NT2/D1 (cell line): ENCODE results near the gene HNRNPM.

ENCODE experiments used
- YY1 ChIP-seq: IDR thresholded peaks from 2 replicates; pipeline ENCODE4 v1.6.1; 2011; ENCODE audit not compliant: insufficient read length, insufficient read depth
- ZNF274 ChIP-seq: IDR thresholded peaks from 2 replicates; pipeline ENCODE4 v1.6.1; 2011; ENCODE audit warnings: mild to moderate bottlenecking, low read depth, low read length

DNA sequence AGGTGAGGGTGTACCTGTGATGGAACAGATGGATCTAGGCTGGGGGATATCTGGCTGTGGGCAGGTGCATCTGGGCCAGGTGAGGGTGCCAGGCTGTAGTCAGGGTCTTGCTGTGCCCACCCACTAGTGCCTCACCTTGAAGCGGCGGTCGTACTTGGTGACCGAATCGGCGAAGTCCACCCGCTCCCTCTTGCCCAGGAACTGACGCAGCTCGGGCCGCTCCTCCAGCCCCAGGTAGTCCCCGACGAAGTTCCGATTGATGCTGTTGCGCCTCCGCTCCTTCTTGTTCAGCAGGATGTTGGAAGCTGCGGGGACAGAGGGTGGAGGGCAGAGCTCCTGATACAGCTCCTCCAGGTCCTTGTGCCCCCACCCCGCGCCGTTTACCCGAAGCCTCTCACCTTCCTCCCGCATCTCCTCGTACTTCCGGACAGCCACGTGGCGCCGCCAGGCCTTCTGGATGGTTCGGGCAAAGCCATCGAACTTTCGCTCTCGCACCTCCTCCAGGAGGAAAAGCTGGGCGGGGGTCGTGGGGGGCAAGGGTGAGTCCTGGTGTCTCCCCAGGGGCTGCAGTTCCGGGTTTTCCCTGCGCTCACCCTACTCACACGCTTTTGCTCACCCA, 85.4 kb downstream of the HNRNPM start:
- TF ChIP-seq YY1 (no peak), ZNF274 (no peak)
